Spleen (tissue), 11 donors: ENCODE results near the gene TNFSF13. TPM values are rescaled to one million over a fixed set of nuclear protein-coding genes. Genes with fewer than 3 reads are reported as not detected.

ENCODE experiments used
- DNase-seq: peaks from one replicate; pipeline ENCODE4 v3.0.0-alpha.2; 2020
- H3K27ac ChIP-seq, 8 donors: fragments of 200-600 bp; sonication (generic) in 7 of 8; 1 replicate in 4 of 8; 2 replicates in 4 of 8; pipeline versions ENCODE4 v1.5.0 to v1.8.0; 2016 to 2021; ENCODE audit warnings: inconsistent platforms in 4 of 8, mild to moderate bottlenecking in 4 of 8, moderate library complexity in 1 of 8
- H3K27me3 ChIP-seq, 7 donors: fragments of 200-600 bp; sonication (generic) in 6 of 7; replicated peaks in 1 of 7; 1 replicate in 4 of 7; 2 replicates in 3 of 7; pipeline versions ENCODE4 v1.5.0 to v1.8.0; 2016 to 2021; ENCODE audit warnings: inconsistent platforms in 3 of 7, mild to moderate bottlenecking in 1 of 7
- H3K36me3 ChIP-seq, 6 donors: fragments of 200-600 bp; sonication (generic) in 5 of 6; 1 replicate in 4 of 6; 2 replicates in 2 of 6; pipeline versions ENCODE4 v1.5.0 to v1.8.0; 2016 to 2021; ENCODE audit warnings: inconsistent platforms in 2 of 6
- H3K4me1 ChIP-seq, 6 donors: fragments of 200-600 bp; sonication (generic) in 5 of 6; 1 replicate in 3 of 6; 2 replicates in 3 of 6; pipeline versions ENCODE4 v1.5.0 to v1.8.0; 2016 to 2021; ENCODE audit warnings: inconsistent platforms in 3 of 6
- H3K4me3 ChIP-seq, 8 donors: fragments of 200-600 bp; sonication (generic) in 7 of 8; 1 replicate in 4 of 8; 2 replicates in 4 of 8; pipeline versions ENCODE4 v1.5.0 to v1.8.0; 2016 to 2021; ENCODE audit warnings: inconsistent platforms in 4 of 8, mild to moderate bottlenecking in 4 of 8, moderate library complexity in 2 of 8
- H3K9me3 ChIP-seq, 8 donors: fragments of 200-600 bp; sonication (generic) in 7 of 8; 1 replicate in 4 of 8; 2 replicates in 4 of 8; pipeline versions ENCODE4 v1.5.0 to v1.8.0; 2016 to 2021; ENCODE audit warnings: inconsistent platforms in 4 of 8
- CTCF ChIP-seq, 11 experiments: fragments of 200-600 bp in 7 of 11; fragments of 450-650 bp in 4 of 11; sonication (generic) in 4 of 11; IDR thresholded peaks in 8 of 11; conservative IDR thresholded peaks in 3 of 11; 1 replicate in 7 of 11; 2 replicates in 4 of 11; pipeline versions ENCODE4 v1.4.0 to v1.8.0; 2016 to 2021; ENCODE audit warnings: antibody characterized with exemption in 11 of 11, inconsistent platforms in 4 of 11, mild to moderate bottlenecking in 1 of 11
- POLR2A ChIP-seq, 3 donors: fragments of 450-650 bp; IDR thresholded peaks; one replicate each; pipeline ENCODE4 v1.5.1; 2017; ENCODE audit warnings: antibody characterized with exemption in 3 of 3, mild to moderate bottlenecking in 1 of 3
- POLR2AphosphoS5 ChIP-seq, 3 donors: sonication (generic); formaldehyde crosslinking; IDR thresholded peaks; one replicate each; pipeline ENCODE4 v1.5.1; 2017; ENCODE audit warnings: antibody characterized with exemption in 3 of 3
- WGBS, 5 donors: extraction: QIAGEN DNeasy Blood & Tissue Kit in 3 of 5; methylation state at CpG; one replicate each; pipeline versions ENCODE4 v1.1.5 to v1.1.7; 2013 to 2018; 5-methylcytosine and 5-hydroxymethylcytosine counted together
- intact Hi-C: fragments of 100-400 bp; cut with DNase I; formaldehyde crosslinking; loops from one replicate; pipeline ENCODE4 v1.15.0; 2023; ENCODE audit warnings: low total_unique reads
- polyA plus RNA-seq, 3 donors: library from polyadenylated mRNA; stranded (reverse); fragments of 200-250 nt; gene quantifications; one replicate each; pipeline ENCODE4 v1.2.1, GENCODE V29; 2013
- total RNA-seq, 7 donors: library from RNA; depleted of rRNA in 3 of 7; stranded (reverse); fragments of >200 nt in 3 of 7; fragmentation: NEBNext Ultra II Directional in 4 of 7; extraction: Animal tissue kit (Norgen Biotek cat#: 25700) in 4 of 7; gene quantifications; one replicate each; pipeline versions ENCODE4 v1.1.0 to v1.2.1, GENCODE V29; 2016 to 2021
- donor health status: healthy with polysubstance abuse.
- donor health status: DM: no; HTN: no; CAD: no; lungs with moderate emphysema.
- donor health status: DM: no; HTN: no; CAD: no.
- donor health status: Bipolar disorder and iron deficiency.
- donor health status: healthy.
- donor health status: DM: no; HTN: no; CAD: no.
- donor health status: DM: yes; HTN: yes; CAD: no.

Gene TNFSF13
- total and polyA plus RNA-seq, 10 donors: 14.5 to 54.0 (median 25.7) TPM

- Histone ChIP-seq H3K4me1 (peaks cover 18 to 53% (median 33%) of the 10 kb centered on the region in 6 donors), H3K27me3 (no peaks in the 10 kb centered on the region), H3K27ac (peak overlapping the region in 1 of 8 donors; percentile 39), H3K36me3 (peaks cover 0 to 86% (median 47%) of the 10 kb centered on the region in 6 donors), H3K4me3 (peak overlapping the region in 2 of 8 donors; percentile 8 to 32), H3K9me3 (no peaks in the 10 kb centered on the region)
- DNase-seq: peak; percentile 93
- 30 to 50% (median 36%) methylated on average over 34 to 56 of the region's 56 CpGs for WGBS, 5 donors
- intact Hi-C loops: no loop called here
- peak; percentile 74 to 83 (median 76) for TF ChIP-seq POLR2AphosphoS5 (IDR thresholded peaks at IDR 0.05)
- TF ChIP-seq CTCF (IDR thresholded peaks at IDR 0.05 in 8 of 11, conservative IDR thresholded peaks at IDR 0.05 in 3 of 11): peak; percentile 71 to 94 (median 83)
- no peak for TF ChIP-seq POLR2A (IDR thresholded peaks at IDR 0.05)
Observed at GRCh38 chr17:7589204-7589868, 30.8 kb downstream of the TNFSF13 start.

GRCh38 chr17:7589891-7590691 lies 31.5 kb downstream of the TNFSF13 start, which contains the start of gene SOX15:
Gene SOX15 (minus strand): TSS chr17:7590094. CDS start chr17:7589676, 418 bp downstream.
- Histone ChIP-seq H3K9me3 (no peaks in the 10 kb centered on the region), H3K4me1 (peaks cover 11 to 46% (median 26%) of the 10 kb centered on the region in 6 donors), H3K36me3 (peaks cover 0 to 94% (median 55%) of the 10 kb centered on the region in 6 donors), H3K27me3 (no peaks in the 10 kb centered on the region), H3K4me3 (peak within 1 kb of the TSS in 2 of 8 donors; percentile 8 to 32), H3K27ac (peak within 1 kb of the TSS in 1 of 8 donors; percentile 39)
- no peak for TF ChIP-seq POLR2AphosphoS5 (IDR thresholded peaks at IDR 0.05)
- no peak for TF ChIP-seq POLR2A (IDR thresholded peaks at IDR 0.05)
- TF ChIP-seq CTCF (IDR thresholded peaks at IDR 0.05 in 8 of 11, conservative IDR thresholded peaks at IDR 0.05 in 3 of 11): no peak
- no peak for DNase-seq
- intact Hi-C loops: no loop called here
- 68 to 81% (median 75%) methylated on average over 20 to 24 of the region's 24 CpGs for WGBS, 5 donors

- Histone ChIP-seq H3K9me3 (no peaks in the 10 kb centered on the region), H3K27me3 (no peaks in the 10 kb centered on the region), H3K27ac (no peak overlapping the region), H3K4me1 (peaks cover 7 to 39% (median 19%) of the 10 kb centered on the region in 6 donors), H3K4me3 (no peak overlapping the region), H3K36me3 (peaks cover 5 to 100% (median 61%) of the 10 kb centered on the region in 6 donors)
- 83 to 98% (median 88%) methylated on average over 3 to 4 of the region's 4 CpGs for WGBS, 5 donors
- TF ChIP-seq POLR2AphosphoS5 (IDR thresholded peaks at IDR 0.05) (peak in 1 of 3 donors; percentile 23), POLR2A (IDR thresholded peaks at IDR 0.05) (no peak)
- no peak for DNase-seq
- intact Hi-C loops: no loop called here
Observed at GRCh38 chr17:7590743-7591142, 32.2 kb downstream of the TNFSF13 start.

- peaks cover 7 to 33% (median 16%) of the 10 kb centered on the region in 6 donors for H3K4me1 ChIP-seq
- no peak overlapping the region for H3K27ac ChIP-seq
- WGBS, 5 donors: 80 to 98% (median 95%) methylated on average over 5 of the region's 5 CpGs
- intact Hi-C loops: no loop called here
- no peak for DNase-seq
- no peak for TF ChIP-seq POLR2A (IDR thresholded peaks at IDR 0.05)
- TF ChIP-seq POLR2AphosphoS5 (IDR thresholded peaks at IDR 0.05): peak in 1 of 3 donors; percentile 23
- no peak overlapping the region for H3K4me3 ChIP-seq
- no peaks in the 10 kb centered on the region for H3K9me3 ChIP-seq
- no peaks in the 10 kb centered on the region for H3K27me3 ChIP-seq
- H3K36me3 ChIP-seq: peaks cover 5 to 100% (median 68%) of the 10 kb centered on the region in 6 donors
Observed at GRCh38 chr17:7591596-7591995, 33.0 kb downstream of the TNFSF13 start.
